ENCODE results near the gene KIF11. TPM values are rescaled to one million over a fixed set of nuclear protein-coding genes. Genes with fewer than 3 reads are reported as not detected.
"Not testable (repeated sequence)": the region's sequence is repeated elsewhere in the genome, so short reads cannot be mapped to it uniquely, and the experiment has no call there.

The KIF11 gene
- 18.6 and 39.8 TPM in 2 replicates for total RNA-seq (2014; rRNA removed; shearing (Covaris generic))

GRCh38 chr10:92592761-92593618, at the start of gene KIF11:
Gene KIF11 (plus strand): TSS chr10:92593130. CDS start chr10:92593376, 246 bp downstream.
- peak; percentile 97 for DNase-seq (ENCODE audit: low spot score)
- in situ Hi-C loops (cut with HindIII; ENCODE audit: low sequenced_read_pairs), result loop anchor here (10.0 kb wide), 1 partner anchor 52 kb away; no protein-coding TSS in a partner anchor

DNA sequence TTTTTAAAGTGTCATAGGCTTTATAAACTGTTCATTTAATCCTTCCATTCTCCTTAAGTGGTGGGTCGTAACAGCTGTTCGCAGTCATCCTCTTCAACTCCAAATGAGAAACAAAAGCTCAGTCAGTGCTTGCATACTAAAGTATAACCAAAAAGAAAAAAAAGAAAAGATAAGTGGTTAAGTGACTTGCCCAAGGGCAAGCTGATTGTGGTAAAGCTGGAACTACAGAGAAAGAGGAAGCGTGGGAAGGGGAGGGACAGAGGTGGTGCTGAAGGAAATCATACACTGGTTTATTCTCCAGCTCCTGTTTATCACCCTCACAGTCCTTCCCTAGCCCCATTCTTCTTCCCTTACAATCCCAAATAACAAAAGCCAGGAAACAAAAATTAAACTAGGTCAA, 48.6 kb upstream of the KIF11 start:
- in situ Hi-C loops (cut with HindIII; ENCODE audit: low sequenced_read_pairs), result no loop called here
- DNase-seq (ENCODE audit: low spot score), result no peak

- no peak for DNase-seq (ENCODE audit: low spot score)
- in situ Hi-C loops (cut with HindIII; ENCODE audit: low sequenced_read_pairs), result no loop called here
Measured at GRCh38 chr10:92545556-92545955, 47.4 kb upstream of the KIF11 start.

DNA sequence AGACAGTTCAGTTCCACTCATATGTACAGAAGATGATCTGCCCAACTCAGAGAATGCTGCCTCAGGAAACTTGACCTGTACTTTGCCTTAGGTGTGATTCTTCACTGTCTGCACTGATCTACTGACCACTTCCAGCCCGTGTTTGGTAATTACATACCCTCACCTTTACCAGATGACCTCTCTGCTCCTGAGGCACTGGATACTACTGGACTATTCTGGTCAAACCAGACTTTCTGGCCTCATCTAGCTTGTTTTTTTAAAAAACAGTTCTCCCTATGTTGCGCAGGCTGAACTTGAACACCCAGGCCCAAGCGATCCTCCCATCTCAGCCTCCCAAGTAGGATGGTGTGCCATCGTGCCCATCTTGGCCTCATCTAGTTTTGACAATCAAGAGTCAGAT, 45.3 kb upstream of the KIF11 start:
- DNase-seq (ENCODE audit: low spot score), result no peak
- in situ Hi-C loops (cut with HindIII; ENCODE audit: low sequenced_read_pairs), result no loop called here

DNA sequence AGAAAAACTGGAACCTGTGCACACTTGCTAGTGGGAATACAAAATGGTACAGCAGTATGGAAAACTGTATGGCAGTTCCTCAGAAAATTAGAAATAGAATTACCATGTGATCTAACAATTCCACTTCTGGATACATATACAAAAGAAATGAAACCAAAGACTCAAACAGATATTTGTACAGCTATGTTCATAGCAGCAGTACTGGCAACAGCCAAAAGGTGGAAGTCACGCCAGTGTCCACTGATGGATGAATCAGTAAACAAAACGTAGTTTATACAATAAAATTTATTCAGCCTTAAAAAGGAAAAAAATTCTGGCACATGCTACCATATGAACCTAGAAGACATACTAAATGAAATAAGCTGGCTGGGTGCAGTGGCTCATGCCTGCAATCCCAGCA, 42.0 kb upstream of the KIF11 start:
- DNase-seq (ENCODE audit: low spot score), result no peak

DNA sequence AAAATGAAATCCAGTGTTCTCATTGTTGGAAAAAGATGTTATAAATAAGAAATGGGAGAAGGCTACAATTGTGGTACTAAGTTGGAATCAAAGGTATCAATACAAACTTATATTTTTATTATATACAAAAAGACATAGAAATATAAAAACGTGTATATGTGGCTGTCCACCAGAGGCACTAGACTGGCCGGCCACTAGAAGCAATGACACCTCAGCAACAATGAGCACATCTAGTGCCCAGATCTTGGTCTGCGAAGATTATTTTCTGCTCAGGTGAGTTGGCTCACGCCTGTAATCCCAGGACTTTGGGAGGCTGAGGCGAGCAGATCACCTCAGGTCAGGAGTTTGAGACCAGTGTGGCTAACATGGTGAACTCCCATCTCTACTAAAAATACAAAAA, 40.6 kb upstream of the KIF11 start:
- DNase-seq (ENCODE audit: low spot score), result no peak
- in situ Hi-C loops (cut with HindIII; ENCODE audit: low sequenced_read_pairs), result no loop called here

More for the DNA sequence above, 42.0 kb upstream of the KIF11 start:
- in situ Hi-C loops (cut with HindIII; ENCODE audit: low sequenced_read_pairs), result no loop called here

GRCh38 chr10:92553959-92554358, 39.0 kb upstream of the KIF11 start:
- no peak for DNase-seq (ENCODE audit: low spot score)
- in situ Hi-C loops (cut with HindIII; ENCODE audit: low sequenced_read_pairs), result no loop called here

DNA sequence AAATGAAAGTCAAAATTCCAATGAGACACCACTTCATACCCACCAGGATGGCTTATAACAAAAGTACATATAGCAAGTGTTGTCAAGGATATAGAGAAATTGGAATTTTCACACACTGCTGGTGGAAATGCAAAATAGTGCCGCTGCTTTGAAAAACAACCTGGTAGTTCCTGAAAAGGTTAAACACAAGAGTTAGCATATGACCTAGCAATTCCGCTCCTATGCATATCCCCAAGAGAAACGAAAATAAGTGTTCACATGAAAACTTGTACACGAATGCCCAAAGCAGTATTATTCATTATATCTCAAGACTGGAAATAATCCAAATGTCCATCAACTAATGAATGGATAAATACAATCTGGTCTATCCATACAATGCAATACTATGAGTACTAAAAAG, 33.9 kb upstream of the KIF11 start:
- DNase-seq (ENCODE audit: low spot score), result no peak
- in situ Hi-C loops (cut with HindIII; ENCODE audit: low sequenced_read_pairs), result no loop called here

GRCh38 chr10:92562424-92562823, 30.5 kb upstream of the KIF11 start:
- in situ Hi-C loops (cut with HindIII; ENCODE audit: low sequenced_read_pairs), result no loop called here
- no peak for DNase-seq (ENCODE audit: low spot score)

DNA sequence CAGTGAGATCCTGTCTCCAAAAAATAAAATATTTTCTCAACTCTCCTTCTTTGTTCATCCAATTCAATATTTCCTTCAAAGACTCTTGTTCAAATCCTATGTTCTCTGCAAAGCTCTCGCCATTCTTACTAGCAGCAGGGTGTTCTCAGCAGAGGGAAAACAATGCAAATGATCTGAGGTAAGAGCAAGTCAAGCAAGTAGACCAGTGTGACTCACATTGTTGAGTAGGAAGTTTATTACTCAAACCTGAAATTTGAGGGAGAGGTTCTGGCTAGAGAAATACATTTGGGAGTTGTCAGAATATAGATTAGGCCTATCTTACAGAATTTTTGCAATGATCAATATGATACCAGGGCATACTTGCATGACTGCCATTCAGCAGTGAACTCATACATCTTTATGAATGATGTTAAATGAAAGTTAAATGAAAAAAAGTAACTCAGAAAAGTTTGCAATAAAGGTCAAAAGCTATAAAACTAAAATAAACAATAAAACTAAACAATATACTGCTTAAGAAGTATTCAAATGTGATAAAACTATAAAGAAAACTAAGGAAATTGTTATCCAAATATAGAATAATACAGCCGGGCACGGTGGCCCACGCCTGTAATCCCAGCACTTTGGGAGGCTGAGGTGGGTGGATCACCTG, 24.9 kb upstream of the KIF11 start:
- in situ Hi-C loops (cut with HindIII; ENCODE audit: low sequenced_read_pairs), result no loop called here

GRCh38 chr10:92569071-92569470, 23.9 kb upstream of the KIF11 start:
- DNase-seq (ENCODE audit: low spot score), result no peak
- in situ Hi-C loops (cut with HindIII; ENCODE audit: low sequenced_read_pairs), result no loop called here

More for the DNA sequence above, 24.9 kb upstream of the KIF11 start:
- DNase-seq (ENCODE audit: low spot score), result no peak

GRCh38 chr10:92569663-92570062, 23.3 kb upstream of the KIF11 start:
- in situ Hi-C loops (cut with HindIII; ENCODE audit: low sequenced_read_pairs); DNase-seq (ENCODE audit: low spot score): not testable (repeated sequence)

DNA sequence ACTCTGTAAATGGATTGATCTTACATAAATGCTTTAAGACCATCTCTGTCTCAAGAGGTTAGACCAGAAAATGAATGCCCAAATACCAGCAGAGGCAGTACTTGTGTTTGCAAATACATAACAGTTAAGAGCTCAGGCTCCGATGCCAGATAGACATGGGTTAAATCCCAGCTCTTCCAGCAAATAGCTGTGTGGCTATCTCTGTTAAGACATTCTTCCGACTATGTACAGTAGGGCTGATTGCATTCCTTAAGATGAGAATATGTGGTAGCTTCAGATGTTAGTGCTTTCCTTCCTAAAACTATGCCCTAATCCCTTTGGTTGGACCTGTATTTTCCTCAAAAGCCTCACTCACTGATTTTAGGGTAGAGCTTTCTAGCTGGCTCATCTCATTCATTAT, 21.3 kb upstream of the KIF11 start:
- DNase-seq (ENCODE audit: low spot score), result peak; percentile 3
- in situ Hi-C loops (cut with HindIII; ENCODE audit: low sequenced_read_pairs), result no loop called here

DNA sequence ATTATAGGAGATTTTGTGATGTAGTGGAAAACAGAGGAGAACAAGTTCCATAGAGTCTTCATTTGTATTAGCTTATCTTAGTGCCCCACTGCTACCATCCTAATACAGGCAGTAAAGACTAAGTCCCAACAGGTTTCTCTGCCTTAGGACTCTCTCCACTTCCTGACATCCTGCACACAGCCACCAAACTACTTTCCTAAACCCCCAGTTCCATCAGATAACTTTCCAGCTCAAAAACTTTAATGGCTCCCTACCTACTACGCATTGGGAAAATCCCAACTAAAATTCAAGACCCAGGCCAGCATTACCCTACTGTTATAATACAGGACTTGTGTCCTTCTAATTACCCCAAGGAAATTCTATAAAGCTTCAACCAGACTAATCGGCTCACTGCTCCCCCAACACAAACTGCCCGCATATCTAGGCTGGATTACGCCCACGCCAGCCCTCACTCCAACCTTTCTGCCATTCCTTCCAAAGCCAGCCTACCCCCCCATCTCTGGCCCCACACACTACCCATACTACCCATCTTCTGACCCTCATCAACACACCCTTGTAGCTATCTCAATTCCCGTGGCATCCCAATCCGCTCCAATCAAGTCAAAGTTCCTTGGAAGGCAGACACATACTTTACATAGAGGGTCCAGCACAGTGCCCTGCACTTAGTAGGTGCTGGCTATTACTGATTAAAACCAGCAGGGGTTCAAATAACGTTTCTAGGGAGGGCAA, 20.4 kb upstream of the KIF11 start:
- DNase-seq (ENCODE audit: low spot score), result no peak
- in situ Hi-C loops (cut with HindIII; ENCODE audit: low sequenced_read_pairs), result no loop called here

DNA sequence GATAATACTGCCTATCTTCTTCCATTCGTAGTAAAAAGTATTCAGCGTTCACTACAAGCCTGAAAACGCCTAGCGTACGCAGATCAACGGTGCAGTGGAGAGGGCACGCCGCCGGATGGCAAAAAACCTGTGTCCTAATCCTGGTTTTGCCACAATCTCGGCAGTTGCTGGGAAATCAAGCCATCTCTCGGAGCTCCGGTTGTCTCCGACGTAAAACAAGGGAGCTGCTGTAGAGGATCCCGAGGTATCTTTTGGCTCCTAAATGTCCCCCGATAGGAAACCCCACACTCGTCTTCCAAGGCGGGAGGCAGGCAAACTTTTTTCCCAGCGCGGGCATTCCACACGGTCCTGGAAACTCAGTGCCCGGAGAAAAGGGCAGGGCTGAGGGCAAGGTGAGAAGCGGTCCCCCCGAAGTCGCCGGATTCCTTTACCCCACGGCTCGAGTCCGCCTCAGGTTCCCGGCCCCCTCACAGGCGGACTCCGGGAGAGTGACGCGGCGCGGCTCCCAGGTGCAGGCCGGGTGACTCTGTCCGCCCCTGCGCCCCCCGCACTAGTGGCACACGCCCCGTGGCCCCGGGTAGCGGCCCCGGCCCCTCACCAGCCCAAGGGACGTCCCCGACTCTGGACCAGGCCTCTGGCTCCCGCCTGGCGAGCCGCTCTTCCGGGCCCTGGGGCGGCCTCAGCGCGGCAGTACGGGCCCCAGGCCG, 19.7 kb upstream of the KIF11 start:
- DNase-seq (ENCODE audit: low spot score), result peak; percentile 38
- in situ Hi-C loops (cut with HindIII; ENCODE audit: low sequenced_read_pairs), result no loop called here

DNA sequence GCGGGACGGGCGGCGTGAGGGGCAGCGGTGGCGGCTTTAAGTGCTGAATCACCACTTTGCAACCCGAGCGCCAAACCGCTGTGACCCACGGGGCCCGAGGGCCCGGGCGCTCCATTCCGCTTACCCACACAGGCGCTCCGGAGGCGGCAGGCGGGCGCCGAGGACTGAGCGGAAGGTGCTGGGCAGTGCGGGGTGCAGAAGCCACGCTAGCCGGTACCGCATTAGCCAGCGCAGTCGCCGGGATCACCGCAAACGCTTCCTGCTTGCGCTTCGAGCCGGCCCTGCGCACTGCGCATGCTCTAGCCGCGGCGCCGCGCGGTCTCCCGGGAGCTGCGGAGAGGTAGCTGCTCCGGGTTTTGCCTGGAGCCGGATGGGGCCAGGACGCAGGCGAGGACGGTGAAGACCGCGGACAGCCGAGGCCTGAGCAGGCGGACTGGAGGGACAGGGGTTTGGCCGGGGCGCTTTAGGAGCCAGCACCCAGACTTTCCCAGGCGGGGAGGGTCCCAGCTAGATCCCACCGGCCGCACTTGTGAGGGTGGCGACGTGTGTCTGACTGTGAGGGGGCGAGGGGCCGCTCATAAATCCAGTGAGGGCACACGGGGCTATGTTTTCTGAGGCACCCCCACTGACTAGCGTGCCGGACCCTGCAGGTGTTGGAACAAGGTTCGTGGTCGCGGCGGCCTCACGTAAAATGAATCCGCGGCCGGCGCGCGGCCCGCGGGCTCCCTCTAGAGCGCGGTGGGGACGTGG, 19.0 kb upstream of the KIF11 start, which contains the start of gene IDE:
Gene IDE (minus strand): TSS at position 296 of the 750 bp plus-strand sequence. CDS start 74 bp downstream, at position 222.
- peak; percentile 80 for DNase-seq (ENCODE audit: low spot score)
- in situ Hi-C loops (cut with HindIII; ENCODE audit: low sequenced_read_pairs), result no loop called here

DNA sequence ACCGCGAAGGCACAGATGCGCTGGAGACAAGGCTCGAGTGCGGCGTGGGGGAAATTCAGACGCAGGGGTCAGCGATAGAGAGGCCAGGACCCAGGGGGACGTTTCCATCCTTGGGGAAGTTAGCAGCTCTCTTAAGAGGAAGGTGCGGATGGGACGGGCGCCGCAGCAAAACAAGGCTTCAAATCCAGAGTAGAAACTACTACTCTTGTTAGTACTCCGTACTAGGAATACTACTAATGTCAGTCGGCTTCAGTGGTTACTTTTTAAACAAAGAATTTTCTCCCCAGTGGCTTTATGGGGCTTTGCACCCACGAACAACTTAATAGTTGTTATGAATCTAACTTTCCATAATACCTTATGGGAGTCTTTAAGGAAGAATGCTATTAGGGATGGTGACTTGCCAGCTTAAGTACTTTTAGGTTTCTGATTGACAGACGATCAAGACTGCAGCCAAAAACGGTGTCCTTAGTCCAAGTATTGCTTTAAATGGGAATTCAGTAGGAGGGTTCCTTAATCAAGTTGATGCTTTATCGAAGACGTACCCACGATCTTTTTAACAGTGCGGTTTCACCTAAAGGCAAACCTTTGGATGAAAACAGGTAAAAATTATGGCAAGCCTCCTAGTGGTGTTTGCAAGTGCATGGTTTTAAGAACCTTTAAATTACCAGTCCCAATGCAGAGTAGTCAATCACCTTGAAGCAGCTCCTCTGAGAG, 18.2 kb upstream of the KIF11 start:
- in situ Hi-C loops (cut with HindIII; ENCODE audit: low sequenced_read_pairs), result no loop called here
- DNase-seq (ENCODE audit: low spot score), result no peak

DNA sequence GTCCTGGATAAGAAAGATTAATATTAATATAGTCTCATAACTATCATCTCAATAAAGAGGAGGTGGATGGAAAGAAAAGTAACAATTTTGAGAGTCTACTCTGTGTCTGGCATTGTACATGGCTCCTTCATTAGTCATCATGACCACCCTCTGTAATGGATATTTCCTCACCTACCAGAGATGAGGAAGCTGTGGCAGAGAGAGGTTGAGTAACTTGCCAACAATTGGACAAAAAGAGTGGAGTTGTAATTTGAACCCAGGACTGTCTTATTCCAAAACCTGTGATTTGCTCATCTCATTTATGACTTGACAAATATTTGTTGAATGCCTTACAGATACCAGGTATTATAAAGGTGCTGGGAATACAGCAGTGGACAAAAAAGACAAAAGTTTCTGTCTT, 17.0 kb upstream of the KIF11 start:
- no peak for DNase-seq (ENCODE audit: low spot score)
- in situ Hi-C loops (cut with HindIII; ENCODE audit: low sequenced_read_pairs), result no loop called here

Data from G401 (cell line).